Peyer's patch (tissue), 4 donors: ENCODE data around the gene APOM.

ENCODE experiments used
- CTCF ChIP-seq, 6 experiments: fragments of 450-650 bp in 4 of 6; fragments of 200-600 bp in 2 of 6; sonication (generic) in 1 of 6; IDR thresholded peaks; one replicate each; pipeline ENCODE4 v1.5.1; 2017 to 2019; ENCODE audit warnings: antibody characterized with exemption in 6 of 6, mild to moderate bottlenecking in 3 of 6, moderate library complexity in 1 of 6
- POLR2A ChIP-seq, 2 donors: fragments of 450-650 bp; IDR thresholded peaks; one replicate each; pipeline ENCODE4 v1.5.1; 2017; ENCODE audit warnings: antibody characterized with exemption in 2 of 2, mild to moderate bottlenecking in 2 of 2, moderate library complexity in 2 of 2

GRCh38 chr6:31639449-31639861, 16.2 kb upstream of the APOM start:
- TF ChIP-seq CTCF (IDR thresholded peaks at IDR 0.05) (no peak), POLR2A (IDR thresholded peaks at IDR 0.05) (no peak)
